Mononuclear cell (primary cell): ENCODE measurements around the gene SATL1. TPM values are rescaled to one million over a fixed set of nuclear protein-coding genes. Genes with fewer than 3 reads are reported as not detected.

Experiments used
- H3K27me3 ChIP-seq: 2 replicates; pipeline ENCODE4 v1.6.0; 2011; ENCODE audit warnings: low read length, control low read depth; ENCODE audit not compliant: insufficient read depth
- H3K4me1 ChIP-seq: 2 replicates; pipeline ENCODE4 v1.5.1; 2011; ENCODE audit warnings: mild to moderate bottlenecking, low read length, control low read depth; ENCODE audit not compliant: insufficient read depth
- H3K4me3 ChIP-seq: 2 replicates; pipeline ENCODE4 v1.5.1; 2011; ENCODE audit warnings: mild to moderate bottlenecking, low read length, moderate library complexity
- H3K9me3 ChIP-seq: 2 replicates; pipeline ENCODE4 v1.5.1; 2011; ENCODE audit warnings: low read depth, mild to moderate bottlenecking, control low read depth, low read length
- total RNA-seq: library from RNA; depleted of rRNA; stranded (reverse); fragments of >200 nt; gene quantifications from one replicate; pipeline ENCODE4 v1.2.3, GENCODE V29; 2012

Gene SATL1
- total RNA-seq, 1 donor: not detected

DNA sequence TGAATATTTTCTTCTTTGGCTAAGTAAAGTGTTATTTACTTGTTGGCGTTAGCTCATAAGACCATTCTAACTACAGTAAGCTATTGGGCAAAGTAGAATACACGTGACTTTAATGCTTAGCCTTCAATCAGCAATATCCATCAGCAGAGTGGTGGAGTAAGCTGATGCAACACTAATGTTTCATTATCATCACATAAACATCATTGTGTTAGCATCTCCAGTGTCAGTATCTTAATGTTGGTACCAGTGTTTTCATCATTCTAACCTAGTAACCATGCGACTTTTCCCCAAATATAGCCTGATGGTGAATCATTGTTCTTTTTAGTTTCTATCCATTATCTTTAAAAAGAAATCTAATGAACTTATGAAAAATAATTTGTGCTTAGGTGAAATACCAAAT lies 191.4 kb downstream of the SATL1 start:
- Histone ChIP-seq H3K9me3 (no peaks in the 10 kb centered on the region), H3K4me1 (no peaks in the 10 kb centered on the region), H3K27me3 (no peaks in the 10 kb centered on the region), H3K4me3 (no peak overlapping the region)

DNA sequence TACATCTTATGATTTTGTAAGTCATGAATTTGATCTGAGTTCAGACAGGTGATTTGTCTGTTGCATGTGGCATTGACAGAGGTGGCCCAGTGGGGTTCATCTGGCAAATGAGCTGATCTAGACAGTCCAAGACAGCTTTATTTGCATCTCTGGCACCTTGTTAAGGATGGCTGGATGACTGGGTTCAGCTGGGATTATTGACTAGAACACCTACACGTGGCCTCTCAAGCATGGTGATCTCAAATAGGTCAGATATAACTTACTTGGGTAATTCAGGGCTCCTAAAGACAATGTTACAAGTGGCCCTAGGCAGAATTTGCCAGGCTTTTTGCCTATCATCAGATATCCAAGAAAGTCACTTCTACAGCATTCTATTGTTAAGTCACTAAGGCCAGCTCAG lies 192.0 kb downstream of the SATL1 start:
- H3K27me3 ChIP-seq: no peaks in the 10 kb centered on the region
- H3K4me3 ChIP-seq: no peak overlapping the region
- H3K4me1 ChIP-seq: no peaks in the 10 kb centered on the region
- H3K9me3 ChIP-seq: no peaks in the 10 kb centered on the region

Other genes starting within 250 kb of the SATL1 start
- gene APOOL, start 239.9 kb downstream of the SATL1 start, total RNA-seq: 8.6 TPM
- 3.7 TPM for gene ZNF711, start 212 bp upstream of the SATL1 start, total RNA-seq
- 0.21 TPM for gene POF1B, start 135.9 kb upstream of the SATL1 start, total RNA-seq